Stimulated activated CD4-positive, alpha-beta T cell treated with anti-CD3 and anti-CD28 coated beads, Interleukin-15, amount 100 ng/mL, for 48 hours (primary cell): ENCODE data around the gene MACROH2A2.
A peak's percentile ranks its signal among the peaks of the same experiment; 100 is the strongest.
"Not testable (repeated sequence)": the region's sequence is repeated elsewhere in the genome, so short reads cannot be mapped to it uniquely, and the experiment has no call there.

Source experiments
- DNase-seq, 2 donors: peaks; one replicate each; pipeline ENCODE4 v3.0.0-alpha.2; 2020; ENCODE audit warnings: low read depth in 2 of 2

Gene MACROH2A2

DNA sequence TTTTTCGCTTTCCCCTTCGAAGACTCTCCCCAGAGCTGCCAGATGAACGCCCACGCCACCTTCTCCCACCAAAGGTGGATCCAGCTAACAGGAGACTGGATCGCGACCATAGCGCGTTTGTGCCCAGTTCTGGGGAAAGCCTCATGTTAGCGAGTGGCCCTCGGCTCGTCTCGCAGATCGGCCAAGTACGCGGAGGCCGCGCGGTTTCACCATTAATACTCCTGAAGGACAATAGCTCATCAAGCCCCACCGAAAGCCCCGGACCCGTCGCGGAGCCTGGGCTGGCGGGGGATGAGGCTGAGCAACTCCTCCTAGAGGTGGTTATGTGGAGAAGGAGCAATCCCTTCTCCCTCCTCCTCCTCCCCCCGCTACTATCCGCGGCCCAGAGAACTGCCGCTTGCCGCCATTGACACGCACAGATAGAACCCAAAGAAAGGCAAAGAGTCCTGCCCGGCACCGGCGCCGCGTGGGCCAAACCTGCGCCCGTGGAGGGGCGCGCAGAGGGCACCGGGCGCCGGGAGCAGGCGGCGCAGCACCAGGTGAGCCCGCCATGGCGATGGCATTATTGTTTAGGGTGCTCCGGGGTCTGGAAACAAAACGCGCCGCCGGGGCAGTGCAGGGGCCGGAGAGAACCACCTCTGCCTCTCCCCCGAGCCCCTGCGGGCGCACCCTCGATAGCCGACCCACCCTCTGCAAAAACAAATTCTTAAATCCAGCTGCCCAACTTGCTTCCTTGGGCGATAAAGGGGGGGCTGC lies at the start of gene MACROH2A2:
Gene MACROH2A2, plus strand, starts transcription at position 385 of the 756 bp plus-strand sequence. CDS start 22,813 bp downstream, outside the sequence.
- DNase-seq = peak in 1 of 2 donors; percentile 7

DNA sequence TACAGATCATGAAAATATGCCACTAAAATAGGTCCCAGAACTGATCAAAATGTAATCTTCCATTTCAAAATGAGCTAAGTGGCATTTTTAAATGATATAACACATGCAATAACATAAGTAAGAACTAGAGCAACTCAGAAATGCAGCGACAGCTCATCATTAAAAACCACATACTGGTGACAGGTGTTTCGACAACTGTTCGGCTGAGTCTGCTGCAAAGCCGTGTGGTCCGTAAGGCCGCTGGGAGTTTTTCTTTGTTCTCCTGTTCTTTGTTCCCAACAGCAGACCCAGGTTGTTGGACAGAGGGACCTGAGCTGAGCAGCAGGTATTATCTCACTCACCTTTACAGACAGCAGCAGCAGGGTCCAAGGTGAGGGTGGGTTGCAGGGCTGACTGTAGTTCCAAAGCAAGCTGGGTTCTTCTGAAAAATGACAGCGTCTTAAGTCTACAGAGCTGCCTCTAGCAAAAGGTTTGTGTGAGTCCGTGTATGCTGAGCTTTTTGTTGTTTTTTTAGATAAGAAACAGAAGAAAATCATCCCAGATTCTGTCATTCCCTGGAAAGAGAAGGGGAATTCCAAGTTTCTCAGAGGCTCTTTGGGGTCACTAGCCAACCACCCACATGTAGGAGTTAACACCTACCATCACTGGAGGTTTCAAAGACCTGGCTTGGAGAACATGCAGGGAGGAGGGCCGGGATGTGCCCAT lies 45.4 kb upstream of the MACROH2A2 start:
- no peak for DNase-seq

DNA sequence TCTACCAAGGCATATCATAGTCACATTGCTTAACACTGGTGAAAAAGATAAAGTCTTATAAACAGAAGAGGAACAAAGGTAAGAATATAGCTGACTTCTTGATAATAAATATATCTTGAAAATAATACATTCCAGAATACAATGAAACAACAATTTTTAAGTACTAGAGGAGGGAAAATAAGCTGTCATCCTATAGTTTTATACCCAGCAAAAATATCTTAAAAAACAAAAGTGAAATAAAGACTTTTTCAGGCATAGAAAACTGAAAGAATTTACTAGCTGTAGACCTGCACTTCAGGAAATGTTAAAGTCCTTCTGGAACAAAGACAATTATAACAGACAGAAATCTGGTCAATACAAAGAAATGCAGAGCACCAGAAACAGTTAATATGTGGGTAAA lies 21.4 kb upstream of the MACROH2A2 start:
- DNase-seq = no peak

DNA sequence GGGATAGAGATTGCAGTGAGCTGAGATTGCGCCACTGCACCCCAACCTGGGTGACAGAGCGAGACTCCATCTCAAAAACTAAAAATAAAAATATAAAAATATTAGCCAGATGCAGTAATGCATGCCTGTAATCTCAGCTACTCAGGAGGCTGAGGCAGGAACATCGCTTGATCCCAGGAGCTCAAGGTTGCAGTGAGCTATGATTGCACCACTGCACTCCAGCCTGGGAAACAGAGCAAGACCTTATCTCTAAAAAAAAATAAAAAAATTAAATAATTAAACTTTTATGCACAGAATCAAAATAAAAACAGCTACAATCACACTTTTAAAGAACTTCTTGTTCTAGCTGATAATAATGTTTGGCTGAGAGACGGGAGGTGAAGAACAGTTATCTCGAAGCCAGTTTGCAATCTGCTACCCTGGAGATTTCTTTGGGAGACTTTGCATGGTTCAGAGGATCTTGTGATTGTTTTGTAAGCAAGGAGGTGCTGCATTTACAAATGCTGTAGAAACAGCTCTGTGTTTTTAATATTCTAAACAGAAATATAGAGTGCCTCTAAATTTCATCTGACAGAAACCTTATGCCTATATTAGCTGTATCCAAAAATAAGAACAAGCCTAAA lies 19.9 kb upstream of the MACROH2A2 start:
- DNase-seq = no peak

DNA sequence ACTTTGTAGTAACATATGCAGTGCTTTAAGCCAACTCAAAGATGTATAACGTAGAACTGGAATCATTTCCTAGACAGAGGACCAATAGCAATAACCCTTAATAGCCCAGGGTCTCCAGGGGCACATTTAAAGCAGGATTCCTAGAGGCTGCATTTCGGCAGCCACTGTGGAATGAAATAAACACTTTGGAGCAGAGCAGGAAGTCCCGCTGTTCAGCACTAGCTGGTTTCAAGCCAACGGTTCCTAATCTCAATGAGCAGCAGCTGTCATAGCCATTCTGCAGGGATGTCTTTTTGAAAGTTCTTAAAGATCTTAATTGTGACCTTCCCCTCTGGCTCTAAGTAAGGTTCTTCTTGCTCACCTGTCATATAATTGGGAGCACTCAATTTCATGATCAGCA lies 18.4 kb upstream of the MACROH2A2 start:
- no peak for DNase-seq

DNA sequence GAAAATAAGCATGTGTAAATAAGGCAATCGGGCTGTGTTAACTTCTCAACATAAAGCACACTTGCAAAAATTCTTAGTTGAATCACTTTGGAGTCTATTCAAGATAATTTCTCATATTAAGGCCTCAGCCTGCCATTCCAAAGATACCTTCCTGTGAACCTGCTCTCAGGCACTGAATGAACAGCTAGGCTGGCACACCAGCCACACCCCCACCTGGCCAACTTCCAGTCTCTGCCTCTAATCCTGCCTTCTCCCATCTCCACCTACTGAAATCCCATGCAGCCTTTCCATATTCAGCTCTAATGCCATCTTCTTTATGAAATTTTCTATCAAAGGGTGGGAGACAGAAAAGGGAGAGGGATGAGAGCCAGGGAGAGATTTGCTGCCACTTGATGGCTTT lies 17.1 kb upstream of the MACROH2A2 start:
- no peak for DNase-seq

DNA sequence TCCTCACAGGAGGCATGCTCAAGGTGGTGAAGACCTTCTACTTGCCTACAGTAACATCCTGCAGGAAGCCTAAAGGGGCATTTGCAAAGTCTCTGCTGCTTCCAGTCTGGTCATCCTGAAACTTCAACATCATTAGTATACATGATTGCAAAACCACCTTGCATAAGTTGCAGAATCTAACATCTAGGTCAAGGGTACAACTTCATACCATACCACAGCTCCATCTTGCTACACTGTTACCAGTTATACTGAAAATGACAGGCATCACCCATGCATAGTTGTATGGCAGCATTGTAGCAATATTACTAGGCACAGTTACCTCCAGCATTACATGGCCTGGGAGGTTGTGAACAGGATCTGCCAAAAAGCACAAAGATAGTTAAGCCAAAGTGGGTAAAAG lies 13.7 kb upstream of the MACROH2A2 start:
- no peak for DNase-seq

DNA sequence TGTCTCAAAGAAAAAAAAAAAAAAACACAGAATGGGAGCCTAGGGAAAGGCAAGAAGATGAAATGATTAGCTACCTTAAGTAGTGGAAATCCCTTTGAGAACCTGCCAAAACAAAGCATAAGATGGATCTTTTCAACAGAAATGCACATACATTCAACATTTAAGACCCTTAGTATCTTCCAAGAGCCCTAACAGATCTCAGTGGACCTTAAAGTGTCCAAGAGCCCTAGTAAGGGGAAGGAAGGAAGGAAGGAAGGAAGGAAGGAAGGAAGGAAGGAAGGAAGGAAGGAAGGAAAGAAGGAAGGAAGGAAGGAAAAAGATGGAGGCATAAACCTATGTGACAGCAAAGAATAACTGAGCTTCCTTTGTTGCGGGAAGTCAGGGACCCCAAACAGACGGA lies 11.6 kb upstream of the MACROH2A2 start:
- no peak for DNase-seq

DNA sequence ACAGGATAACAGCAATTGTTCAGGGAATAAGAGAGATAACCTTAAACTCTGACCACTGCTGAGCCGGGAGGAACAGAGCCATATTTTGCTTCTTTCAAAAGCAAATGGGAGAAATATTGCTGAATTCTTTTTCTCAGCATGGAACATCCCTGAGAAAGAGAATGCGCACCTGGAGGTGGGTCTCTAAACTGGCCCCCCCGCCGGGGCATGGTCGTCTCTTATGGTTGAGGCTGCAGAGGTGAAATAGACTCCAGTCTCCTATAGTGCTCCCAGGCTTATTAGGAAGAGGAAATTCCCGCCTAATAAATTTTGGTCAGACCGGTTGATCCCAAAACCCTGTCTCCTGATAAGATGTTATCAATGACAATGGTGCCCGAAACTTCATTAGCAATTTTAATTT lies 10.9 kb upstream of the MACROH2A2 start:
- DNase-seq = not testable (repeated sequence)

DNA sequence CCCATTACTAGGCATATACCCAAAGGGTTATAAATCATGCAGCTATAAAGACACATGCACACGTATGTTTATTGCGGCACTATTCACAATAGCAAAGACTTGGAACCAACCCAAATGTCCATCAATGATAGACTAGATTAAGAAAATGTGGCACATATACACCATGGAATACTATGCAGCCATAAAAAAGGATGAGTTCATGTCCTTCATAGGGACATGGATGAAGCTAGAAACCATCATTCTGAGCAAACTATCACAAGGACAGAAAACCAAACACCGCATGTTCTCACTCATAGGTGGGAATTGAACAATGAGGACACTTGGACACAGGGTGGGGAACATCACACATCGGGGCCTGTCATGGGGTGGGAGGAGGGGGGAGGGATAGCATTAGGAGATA lies 5.6 kb upstream of the MACROH2A2 start:
- not testable (repeated sequence) for DNase-seq

DNA sequence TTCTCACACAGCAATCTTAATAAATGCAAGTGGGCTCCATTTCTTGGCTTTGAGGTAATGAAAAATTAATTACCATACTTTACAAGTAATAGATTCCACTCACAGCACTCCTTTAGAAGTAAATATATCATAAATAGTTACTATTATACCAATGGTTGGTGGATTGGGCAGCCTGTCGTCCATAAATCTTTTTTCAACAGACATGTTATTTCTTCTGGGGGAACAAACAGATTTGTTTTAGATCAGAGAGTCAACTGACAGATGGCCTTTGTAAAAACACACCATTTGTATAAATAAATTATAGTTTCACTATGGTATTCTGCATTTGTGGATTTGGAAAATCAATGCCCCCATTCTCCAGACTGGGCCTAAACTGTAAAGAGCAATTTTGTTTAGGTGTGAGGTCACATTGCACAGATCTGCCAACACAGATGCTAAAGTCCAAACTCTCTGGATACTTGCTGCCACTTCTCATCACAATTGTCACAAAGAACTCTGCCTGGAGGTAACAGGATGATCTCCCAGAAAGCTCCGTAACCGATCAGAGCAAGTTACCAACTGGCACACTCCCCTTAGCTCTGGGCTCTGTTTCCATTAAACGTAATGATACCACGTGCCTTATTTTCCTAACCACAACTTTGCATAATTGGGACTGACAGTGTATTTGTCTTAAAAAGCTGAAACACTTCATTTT lies 4.5 kb upstream of the MACROH2A2 start:
- DNase-seq = no peak

DNA sequence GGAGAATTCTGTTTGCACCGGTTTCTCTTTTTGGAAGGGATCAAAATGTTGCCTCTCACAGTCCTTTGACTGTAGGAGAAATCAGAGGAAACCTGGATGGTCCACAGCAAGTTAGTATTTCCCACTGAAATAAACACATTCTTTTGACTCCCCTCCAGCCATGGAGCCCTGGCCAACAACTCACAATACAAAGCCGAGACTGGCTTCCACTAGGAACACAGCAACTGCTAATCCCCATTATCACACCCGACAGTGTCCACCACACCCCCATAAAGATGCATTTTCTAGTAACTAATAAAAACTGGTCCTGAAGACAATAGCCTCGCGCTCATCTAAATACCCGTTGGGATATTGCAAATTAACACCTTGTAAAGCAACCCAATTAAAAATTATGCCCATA lies 798 bp upstream of the MACROH2A2 start:
- DNase-seq = no peak

DNA sequence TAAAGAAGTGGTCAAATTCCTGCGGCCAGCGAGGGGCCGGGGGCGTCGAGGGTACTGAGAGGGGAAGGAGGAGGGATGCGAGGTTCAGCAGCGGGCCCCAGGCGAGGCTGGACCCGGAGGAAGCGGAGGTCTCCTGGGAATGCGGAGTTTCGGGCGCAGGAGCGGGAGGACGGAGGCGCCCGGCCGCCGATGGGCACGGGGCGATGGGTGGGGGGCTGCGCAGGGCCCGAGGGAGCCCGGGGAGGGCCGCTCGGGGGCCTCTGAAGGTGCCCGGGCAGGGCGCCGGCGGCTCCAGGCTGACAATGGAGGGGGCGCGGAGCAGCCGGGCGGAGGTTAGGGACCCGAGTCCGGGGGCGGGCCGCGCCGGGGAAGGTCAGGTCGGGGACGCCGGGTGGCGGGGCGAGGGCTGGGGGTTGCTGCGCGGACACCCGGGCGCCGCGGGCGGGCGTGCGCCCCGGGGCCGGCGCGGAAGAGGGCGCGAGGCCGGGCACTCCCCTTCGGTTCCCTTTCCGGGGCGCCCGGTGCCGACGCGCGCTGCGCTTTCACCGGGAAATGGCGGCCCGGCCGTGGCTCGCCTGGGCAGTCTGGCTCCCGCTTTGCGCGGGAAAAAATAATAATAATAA lies 683 bp downstream of the MACROH2A2 start:
- no peak for DNase-seq

DNA sequence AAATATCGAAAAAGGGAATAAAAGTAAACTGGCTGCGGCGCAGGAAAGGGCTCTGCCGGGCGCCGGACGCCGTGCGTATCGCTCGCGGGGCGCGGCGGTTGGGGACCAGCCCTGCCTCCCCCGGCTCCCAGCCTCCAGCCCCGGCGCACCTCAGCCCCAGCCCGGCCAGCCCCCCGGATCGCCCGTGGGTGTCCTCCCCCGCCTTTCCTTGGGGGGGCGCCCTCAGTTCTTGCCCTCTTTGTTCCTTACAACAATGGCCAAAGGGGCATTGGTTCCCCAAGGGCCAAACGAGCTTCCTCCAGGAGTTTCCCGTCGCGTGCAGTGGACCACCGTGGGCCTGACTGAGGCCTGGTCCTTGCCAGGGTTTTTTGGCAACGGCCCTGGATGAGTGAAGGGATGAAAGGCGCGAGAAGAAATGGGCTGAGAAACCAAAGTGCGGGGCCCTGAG lies 1.2 kb downstream of the MACROH2A2 start:
- DNase-seq = no peak

DNA sequence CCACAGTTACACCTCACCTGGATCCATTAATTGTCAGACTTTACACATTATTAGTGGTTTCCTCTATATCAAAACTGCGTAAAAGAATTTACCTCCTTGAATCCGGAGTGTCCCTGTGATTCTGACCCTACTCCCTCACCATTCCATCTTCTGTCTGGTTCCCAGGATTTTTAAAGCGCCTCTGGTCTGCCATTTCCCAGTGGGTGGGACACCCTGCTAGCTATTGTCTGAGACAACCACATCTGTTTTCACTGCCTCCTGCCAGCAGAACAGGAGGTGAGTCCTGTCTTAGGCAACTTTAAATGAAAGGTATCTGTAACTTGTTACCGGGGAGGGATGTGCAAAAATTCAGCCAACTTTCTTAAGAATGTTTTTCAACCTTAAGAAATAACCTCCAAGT lies 2.3 kb downstream of the MACROH2A2 start:
- DNase-seq = no peak

DNA sequence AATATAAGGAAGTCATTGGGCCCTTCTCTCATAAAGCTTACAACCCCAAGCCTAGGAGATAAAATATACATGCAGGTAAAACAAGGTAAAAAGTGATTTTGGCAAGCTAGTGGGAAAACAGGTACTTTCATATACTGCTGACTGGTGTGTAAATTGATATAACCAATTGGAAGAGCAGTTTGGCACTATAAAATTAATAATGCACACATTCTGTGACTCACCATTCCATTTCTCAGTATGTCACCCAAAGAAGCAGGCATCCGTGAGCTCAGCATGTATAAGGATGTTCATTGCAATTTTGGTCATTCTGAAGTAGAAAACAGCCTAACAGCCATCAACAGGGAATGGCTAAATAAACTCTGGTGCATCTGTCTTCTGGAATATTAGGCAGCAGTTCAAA lies 2.9 kb downstream of the MACROH2A2 start:
- no peak for DNase-seq

DNA sequence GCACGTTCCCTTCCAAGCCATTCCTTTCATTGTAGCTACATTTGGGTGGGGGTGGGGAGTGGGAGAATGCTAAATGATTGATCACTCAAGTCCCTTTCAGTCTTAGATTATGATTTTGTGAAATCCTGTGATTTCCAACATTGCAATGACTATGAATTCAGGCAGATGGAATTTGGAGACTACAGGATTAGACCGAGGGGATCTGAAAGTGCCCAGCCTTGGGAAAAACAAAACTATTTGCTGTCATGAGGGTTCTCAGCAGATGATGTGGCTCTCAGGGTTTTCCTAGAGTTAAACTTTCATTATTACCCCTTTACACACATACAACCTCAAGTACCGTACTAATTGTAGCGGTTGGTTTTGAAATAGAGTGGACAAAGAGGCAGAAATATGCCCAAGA lies 4.7 kb downstream of the MACROH2A2 start:
- DNase-seq = no peak

DNA sequence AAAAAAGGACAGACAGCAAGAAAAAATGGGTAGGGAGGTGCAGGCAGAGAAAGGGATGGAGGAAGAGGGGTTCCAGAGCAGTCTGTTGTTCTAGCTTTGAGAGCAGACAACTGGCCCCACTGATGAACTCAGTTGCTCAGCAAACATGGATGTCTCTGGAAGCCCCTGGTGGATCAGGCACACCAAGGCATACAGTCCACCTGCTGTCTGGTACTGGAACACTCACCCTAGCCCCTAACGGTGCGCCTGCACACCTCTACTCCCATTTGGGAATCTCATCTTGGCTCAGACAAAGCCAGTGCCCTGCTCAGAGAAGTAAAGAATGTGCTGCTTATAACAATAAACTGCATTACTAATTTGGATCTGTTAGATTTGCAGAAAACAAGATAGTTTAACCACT lies 7.7 kb downstream of the MACROH2A2 start:
- no peak for DNase-seq

DNA sequence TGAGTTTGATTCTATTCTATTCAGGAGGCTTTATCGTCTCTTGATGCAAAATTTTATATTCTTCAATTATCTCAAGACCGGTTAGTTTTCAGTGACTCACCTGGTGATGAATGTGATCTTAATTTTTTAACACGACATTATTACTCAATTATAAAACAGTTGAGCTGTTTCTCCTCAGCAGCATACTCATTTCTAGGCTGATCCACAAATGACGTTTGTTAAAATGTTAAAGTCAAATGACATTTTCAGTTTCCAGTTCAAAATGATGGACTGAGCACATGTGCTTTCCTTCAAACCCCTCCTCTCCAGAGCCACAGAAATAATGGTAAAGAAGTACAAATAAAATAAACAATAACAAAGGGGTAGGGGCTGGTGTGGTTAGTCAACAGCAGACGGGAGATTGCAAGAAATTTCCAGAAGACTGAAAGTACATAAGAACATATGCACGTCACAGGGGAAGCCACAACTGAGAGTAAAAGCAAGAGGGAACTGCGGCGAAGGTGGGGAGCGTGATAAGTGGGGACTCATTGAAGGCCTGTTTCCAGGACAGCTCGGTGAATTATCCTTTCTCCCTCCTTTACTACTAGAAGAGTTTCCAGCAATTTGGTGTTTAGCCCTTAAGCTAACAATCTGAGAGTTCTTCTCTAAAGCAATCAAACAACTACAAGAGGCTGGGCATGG lies 10.9 kb downstream of the MACROH2A2 start:
- DNase-seq = no peak

DNA sequence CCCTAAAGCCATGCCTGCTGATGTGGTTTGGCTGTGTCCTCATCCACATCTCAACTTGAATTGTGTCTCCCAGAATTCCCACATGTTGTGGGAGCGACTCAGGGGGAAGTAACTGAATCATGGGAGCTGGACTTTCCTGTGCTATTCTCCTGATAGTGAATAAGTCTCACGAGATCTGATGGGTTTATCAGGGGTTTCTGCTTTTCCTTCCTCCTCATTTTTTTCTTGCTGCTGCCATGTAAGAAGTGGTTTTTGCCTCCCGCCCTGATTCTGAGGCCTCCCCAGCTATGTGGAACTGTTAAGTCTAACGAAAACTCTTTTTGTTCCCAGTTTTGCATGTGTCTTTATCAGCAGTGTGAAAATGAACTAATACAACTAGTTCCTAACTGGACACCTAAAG lies 11.8 kb downstream of the MACROH2A2 start:
- no peak for DNase-seq

DNA sequence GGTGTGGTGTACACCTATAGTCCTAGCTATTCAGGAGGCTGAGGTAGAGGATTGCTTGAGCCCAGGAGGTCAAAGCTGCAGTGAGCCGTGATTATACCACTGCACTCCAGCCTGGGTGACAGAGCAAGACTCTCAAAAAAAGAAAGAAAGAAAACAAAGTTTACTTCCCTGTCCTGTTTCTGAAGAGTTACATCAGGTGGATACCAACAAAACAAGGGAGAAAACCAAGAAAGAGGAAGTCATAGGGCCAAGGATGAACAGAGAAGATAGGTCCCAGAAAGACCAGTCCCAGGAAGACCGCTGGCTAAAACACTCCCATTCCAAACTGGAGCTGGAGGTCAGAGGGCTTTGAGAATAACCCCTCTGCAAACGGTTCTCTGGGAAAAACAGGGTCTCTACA lies 13.5 kb downstream of the MACROH2A2 start:
- DNase-seq = no peak
